HL-60/S4 treated with phorbol 12-myristate 13-acetate at 8.2 ng/mL for 4 days and 3 days (cell line): Measurements from ENCODE around the gene NUP85.
"Not testable (repeated sequence)": the region's sequence is repeated elsewhere in the genome, so short reads cannot be mapped to it uniquely, and the experiment has no call there.

Experiments used
- in situ Hi-C: fragments of 300-500 bp; cut with MboI; formaldehyde crosslinking; loops from 2 replicates; pipeline ENCODE4 v1.15.0; 2022; ENCODE audit warnings: low sequenced_read_pairs

Gene NUP85

DNA sequence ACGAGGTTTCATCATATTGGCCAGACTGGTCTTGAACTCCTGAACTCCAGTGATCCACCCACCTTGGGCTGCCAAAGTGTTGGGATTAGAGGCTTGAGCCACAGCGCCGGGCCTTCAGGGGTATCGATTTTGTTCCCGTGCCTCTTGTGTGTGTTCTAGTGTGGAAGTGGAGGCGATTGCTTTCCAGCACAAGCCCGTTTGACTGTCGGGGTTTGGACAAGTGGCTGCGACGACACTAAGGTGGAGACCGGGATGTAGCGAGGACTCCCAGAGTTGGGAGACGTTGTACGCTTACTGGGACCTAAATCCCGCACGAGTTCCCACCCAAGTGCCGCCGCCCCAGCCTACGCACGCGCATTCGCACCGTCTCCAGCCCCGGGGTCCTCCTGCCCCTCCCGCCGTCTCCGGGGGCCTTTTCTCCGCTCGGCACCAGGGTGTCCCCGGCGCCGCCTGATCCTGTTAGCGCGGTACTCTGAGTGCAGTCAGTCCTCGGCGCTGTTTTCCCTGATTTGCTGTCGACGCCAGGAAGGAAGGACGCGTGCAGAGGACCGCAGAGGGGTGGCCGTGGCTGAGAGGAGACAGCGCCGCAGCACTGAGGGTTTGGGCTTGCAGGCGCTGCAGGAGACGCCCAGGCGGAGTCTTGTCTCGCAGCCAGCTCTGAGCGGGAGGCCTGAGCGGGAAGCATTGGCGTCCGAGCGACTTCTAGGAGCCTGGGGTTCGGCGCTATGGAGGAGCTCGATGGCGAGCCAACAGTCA lies at the start of gene NUP85:
NUP85 (plus strand) TSS at position 643 of the 756 bp plus-strand sequence; CDS start at position 726, 83 bp downstream.
- in situ Hi-C loops = no loop called here

GRCh38 chr17:75158480-75158879 lies 47.0 kb upstream of the NUP85 start:
- in situ Hi-C loops = not testable (repeated sequence)

DNA sequence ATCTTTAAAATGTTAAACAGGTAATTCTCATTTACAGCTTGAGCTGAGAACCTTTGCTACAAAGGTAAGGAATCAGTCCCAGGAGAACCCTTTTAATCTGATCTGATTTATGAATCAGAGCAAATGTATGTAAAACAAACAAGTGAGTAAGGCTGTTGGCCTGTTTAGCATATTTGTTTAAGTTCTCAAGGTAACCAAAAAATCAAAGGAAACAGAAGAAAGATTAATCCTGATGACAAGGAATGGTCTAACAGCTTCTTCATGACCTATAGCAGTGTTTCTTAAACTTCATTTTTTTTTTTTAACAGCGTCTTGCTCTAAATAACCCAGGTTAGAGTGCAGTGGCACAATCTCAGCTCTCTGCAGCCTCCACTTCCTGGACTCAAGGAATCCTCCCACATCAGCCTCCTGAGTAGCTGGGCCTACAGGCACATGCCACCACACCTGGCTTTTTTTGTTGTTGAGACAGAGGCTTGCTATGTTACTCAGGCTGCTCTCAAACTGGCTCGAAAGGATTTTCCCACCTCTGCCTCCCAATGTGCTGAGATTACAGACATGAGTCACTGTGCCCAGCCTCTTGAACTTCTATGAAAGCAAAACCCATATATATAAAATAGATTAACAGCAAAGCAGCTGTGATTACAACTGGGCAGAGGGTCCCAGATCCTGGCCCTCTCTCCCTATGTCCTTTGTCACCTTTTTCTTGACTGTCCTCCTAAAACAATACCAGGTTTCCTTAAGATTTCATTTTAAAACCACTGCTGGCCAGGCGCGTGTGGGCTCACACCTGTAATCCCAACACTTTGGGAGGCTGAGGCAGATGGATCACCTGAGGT lies 46.1 kb upstream of the NUP85 start:
- in situ Hi-C loops = no loop called here

DNA sequence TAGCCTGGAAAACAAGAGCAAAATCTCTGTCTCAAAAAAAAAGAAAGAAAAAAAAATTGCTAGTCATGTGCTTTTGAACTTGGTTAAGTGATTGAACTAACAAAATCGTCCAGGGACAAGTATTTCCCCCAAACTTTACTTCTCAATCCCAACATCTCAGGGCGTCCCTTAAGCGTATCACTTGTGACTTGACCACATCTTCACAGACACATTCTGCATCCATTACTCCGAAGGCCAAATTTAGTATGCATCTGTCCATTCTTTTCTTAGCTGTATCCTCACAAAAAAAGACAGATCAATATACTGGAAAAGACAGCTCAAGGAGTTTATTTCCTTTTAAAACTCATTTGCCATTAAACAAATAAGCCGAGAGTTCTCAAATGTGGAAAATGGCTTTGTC lies 45.3 kb upstream of the NUP85 start:
- in situ Hi-C loops = no loop called here

DNA sequence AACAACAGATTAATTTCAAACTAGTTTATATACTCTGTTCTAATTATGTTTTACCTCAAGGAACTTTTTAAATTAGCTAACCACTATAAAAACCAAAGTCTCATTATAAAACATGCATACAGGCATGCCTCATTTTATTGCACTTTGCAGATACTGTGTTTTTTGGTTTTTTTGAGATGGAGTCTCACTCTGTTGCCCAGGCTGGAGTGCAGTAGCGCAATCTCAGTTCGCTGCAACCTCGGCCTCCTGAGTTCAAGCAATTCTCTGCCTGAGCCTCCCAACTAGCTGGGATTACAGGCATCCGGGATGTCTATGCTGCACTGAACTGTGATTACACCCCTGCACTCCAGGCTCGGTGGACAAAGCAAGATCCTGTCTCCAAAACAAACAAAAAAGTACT lies 42.4 kb upstream of the NUP85 start:
- in situ Hi-C loops = no loop called here

DNA sequence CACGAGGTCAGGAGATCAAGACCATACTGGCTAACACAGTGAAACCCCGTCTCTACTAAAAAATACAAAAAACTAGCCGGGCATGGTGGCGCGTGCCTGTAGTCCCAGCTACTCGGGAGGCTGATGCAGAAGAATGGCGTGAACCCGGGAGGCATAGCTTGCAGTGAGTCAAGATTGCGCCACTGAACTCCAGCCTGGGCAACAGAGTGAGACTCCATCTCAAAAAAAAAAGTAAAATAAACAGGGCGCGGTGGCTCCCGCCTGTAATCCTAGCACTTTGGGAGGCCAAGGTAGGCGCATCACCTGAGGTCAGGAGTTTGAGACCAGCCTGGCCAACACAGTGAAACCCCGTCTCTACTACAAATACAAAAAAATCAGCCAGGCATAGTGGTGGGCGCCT lies 40.9 kb upstream of the NUP85 start:
- in situ Hi-C loops = not testable (repeated sequence)

DNA sequence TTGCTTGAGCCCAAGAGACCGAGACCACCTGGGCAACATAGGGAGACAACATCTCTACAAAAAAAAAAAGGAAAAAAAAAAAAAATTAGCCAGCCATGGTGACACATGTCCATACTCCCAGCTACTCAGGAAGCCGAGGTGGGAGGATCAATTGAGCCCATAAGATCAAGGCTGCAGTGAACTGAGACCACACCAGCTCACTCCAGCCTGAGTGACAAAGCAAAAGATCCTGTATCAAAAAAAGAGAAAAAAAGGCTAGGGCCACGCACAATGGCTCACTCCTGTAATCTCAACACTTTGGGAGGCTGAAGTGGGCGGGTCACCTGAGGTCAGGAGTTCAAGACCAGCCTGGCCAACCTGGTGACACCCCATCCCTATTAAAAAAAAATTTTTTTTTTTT lies 36.5 kb upstream of the NUP85 start:
- in situ Hi-C loops = no loop called here

GRCh38 chr17:75173526-75173925 lies 32.0 kb upstream of the NUP85 start:
- in situ Hi-C loops = no loop called here

GRCh38 chr17:75174996-75175395 lies 30.5 kb upstream of the NUP85 start:
- in situ Hi-C loops = no loop called here

GRCh38 chr17:75176625-75177024 lies 28.9 kb upstream of the NUP85 start:
- in situ Hi-C loops = no loop called here

- in situ Hi-C loops = no loop called here
Observed at GRCh38 chr17:75178453-75178852, 27.0 kb upstream of the NUP85 start.

DNA sequence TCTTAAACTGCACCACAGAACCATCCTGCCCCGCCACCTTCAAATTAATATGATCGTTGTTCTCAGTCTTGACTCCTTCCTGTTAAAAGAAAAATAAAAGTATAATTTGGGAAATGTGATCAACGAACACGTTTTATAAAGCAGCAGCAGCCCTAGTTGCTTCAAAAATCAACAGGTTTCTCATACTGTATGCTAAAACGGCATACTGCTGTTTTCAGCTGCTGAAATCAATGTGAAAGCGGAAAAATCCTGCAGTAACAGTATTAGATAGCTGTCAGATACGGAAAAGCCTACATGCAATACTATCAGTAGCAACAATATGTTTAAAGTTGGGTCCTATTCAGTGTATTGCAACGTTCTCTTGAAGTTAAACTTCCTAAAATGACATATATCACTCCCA lies 24.4 kb upstream of the NUP85 start:
- in situ Hi-C loops = no loop called here

DNA sequence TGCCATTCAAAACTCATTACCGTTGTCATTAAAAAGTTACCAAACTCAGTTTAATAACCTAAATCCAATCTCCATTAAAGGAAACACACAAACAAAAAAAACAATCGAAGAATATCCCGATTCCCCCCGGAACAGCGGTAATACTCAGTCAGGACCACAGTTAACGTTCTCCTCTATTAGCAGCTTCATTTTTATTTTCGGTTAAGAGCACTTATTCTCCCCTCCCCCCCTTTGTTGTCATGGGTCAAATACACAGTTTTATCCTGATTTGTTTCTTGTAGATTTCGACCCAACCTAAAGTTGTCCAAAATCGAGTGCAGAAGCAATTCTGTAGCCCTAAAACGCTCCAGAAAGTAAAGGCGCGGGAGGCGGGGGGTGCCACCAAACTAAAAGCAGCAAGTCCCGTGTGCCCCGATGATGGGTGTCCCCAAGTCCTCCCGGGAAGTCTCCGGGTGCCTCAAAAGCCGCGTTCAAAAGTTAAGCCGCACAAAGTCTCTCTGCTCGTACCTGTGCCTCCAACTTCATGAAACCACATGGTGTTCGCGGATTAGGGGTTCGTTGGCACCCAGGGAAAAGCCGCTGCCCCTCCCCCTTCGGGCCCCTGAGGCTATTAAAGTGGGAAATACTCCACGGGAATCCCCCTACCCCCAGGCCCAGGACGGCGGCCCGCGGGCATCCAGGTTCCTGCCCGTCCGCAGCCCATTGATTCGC lies 23.7 kb upstream of the NUP85 start:
- in situ Hi-C loops = no loop called here

DNA sequence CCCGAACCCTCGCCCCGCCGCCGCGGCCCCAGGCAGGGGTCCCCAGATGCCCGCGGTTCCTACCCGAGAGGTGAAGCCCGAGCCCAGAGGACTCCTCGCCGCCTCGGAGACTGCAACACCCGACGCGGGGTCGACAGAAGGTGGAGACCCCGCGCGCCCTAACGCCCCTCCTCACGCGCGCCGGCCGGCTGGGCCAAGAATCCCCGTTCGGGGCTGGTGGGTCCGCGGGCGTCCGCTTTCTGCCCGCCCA lies 23.2 kb upstream of the NUP85 start:
- in situ Hi-C loops = no loop called here

GRCh38 chr17:75182569-75183436 lies 22.7 kb upstream of the NUP85 start, which contains the start of gene SUMO2:
TSS of gene SUMO2 (minus strand) at chr17:75182959. CDS start at chr17:75182834, 125 bp downstream.
- in situ Hi-C loops = no loop called here

- in situ Hi-C loops = no loop called here
Observed at GRCh38 chr17:75183999-75184884, 21.2 kb upstream of the NUP85 start.

DNA sequence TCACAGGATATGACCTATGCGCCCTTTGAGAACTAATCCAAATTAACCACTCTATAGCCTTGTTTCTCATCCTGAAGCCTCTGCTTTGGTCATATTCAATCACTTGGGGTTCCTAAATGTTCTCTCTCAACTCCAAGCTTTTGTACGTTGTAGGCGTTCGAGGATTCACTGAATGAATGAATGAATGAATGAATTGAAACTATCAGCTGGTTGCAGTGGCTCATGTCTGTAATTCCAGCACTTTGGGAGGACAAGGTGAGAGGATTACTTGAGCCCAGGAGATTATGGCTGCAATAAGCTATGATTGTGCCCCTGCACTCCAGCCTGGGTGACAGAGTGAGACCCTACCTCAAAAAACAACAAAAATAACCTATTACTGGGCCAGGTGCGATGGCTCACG lies 16.9 kb upstream of the NUP85 start:
- in situ Hi-C loops = no loop called here

DNA sequence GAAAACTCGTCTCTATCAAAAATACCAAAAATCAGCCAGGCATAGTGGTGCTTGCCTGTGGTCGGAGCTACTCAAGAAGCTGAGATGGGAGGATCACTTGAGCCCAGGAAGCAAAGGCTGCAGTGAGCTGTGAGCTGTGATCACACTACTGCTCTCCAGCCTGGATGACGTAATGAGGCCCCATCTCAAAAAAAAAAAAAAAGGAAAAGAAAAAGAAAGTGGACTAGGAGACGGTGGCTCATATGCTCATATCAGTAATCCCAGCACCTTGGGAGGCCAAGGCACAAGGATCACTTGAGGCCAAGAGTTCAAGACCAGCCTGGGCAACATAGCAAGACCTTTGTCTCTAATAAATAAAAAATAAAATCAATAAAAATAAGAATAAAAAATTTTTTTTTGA lies 13.9 kb upstream of the NUP85 start:
- in situ Hi-C loops = no loop called here

- in situ Hi-C loops = no loop called here
Observed at GRCh38 chr17:75194879-75195278, 10.6 kb upstream of the NUP85 start.
